Left lung (tissue), 10 donors: ENCODE measurements around the gene DCTD. TPM values are rescaled to one million over a fixed set of nuclear protein-coding genes. Genes with fewer than 3 reads are reported as not detected.

Experiments
- ATAC-seq: fragments of 200-7000 bp; cut with Tn5 transposase; one replicate; pipeline ENCODE4 v1.9.1; 2020; ENCODE audit warnings: moderate library complexity
- DNase-seq, 4 donors: peaks; one replicate each; pipeline ENCODE4 v3.0.0-alpha.2; 2013 to 2020
- H3K27ac ChIP-seq, 2 donors: fragments of 200-600 bp; sonication (generic) in 1 of 2; one replicate each; pipeline versions ENCODE4 v1.5.0 to v1.8.0; 2020 to 2021
- H3K27me3 ChIP-seq, 2 donors: fragments of 200-600 bp; sonication (generic) in 1 of 2; one replicate each; pipeline versions ENCODE4 v1.5.0 to v1.8.0; 2020 to 2021
- H3K36me3 ChIP-seq, 2 donors: fragments of 200-600 bp; sonication (generic) in 1 of 2; one replicate each; pipeline versions ENCODE4 v1.5.0 to v1.8.0; 2020 to 2021
- H3K4me1 ChIP-seq, 2 donors: fragments of 200-600 bp; one replicate each; pipeline ENCODE4 v1.8.0; 2021
- H3K4me3 ChIP-seq, 2 donors: fragments of 200-600 bp; sonication (generic) in 1 of 2; one replicate each; pipeline versions ENCODE4 v1.5.0 to v1.8.0; 2020 to 2021; ENCODE audit warnings: mild to moderate bottlenecking in 1 of 2
- H3K9me3 ChIP-seq, 2 donors: fragments of 200-600 bp; sonication (generic) in 1 of 2; one replicate each; pipeline versions ENCODE4 v1.5.0 to v1.8.0; 2020 to 2021
- intact Hi-C, 2 donors: fragments of 100-400 bp; cut with DNase I; formaldehyde crosslinking; loops; one replicate each; pipeline versions ENCODE4 v1.11.2 to v1.14.2; 2022
- polyA plus RNA-seq, 6 donors: library from polyadenylated mRNA; unstranded; fragments of 120-200 nt; gene quantifications; one replicate each; pipeline ENCODE4 v1.2.1, GENCODE V29; 2013; ENCODE audit not compliant: insufficient read length in 6 of 6
- total RNA-seq, 2 donors: library from RNA; stranded (reverse); fragmentation: NEBNext Ultra II Directional; extraction: Animal tissue kit (Norgen Biotek cat#: 25700); gene quantifications; one replicate each; pipeline ENCODE4 v1.2.1, GENCODE V29; 2021
- TF ChIP-seq, protein P1 (sequence below), 2 donors: fragments of 200-600 bp; sonication (generic) in 1 of 2; IDR thresholded peaks; one replicate each; pipeline versions ENCODE4 v1.5.0 to v1.8.0; 2021; ENCODE audit warnings: antibody characterized with exemption in 2 of 2
- donor health status: DM: no; HTN: yes; CAD: no.
- donor health status: DM: no; HTN: no; CAD: no.

Gene DCTD
- total and polyA plus RNA-seq, 8 donors, result 83.4 to 116 (median 105) TPM

DNA sequence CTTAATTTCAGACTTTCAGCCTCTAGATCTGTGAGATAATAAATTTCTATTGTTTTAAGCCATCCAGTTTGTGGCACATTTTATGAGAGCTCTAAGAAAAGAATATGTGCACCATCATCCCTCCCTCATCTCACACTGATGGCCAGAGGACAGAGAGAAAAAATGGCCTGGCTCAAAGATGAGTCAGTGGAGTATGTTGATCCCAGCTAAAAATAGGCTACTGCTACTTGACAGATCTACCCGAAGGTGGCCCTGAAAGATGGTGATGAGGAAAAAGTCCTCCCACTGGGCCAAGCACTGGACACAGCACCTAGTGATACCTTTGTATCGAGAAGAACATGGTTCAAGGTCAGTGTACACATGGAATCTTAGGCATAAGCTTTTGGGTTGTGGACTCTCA, 38.2 kb upstream of the DCTD start:
- H3K9me3 ChIP-seq, result peaks cover 0 to 4% of the 10 kb centered on the region in 2 donors
- intact Hi-C loops, result no loop called here
- no peak for ATAC-seq

DNA sequence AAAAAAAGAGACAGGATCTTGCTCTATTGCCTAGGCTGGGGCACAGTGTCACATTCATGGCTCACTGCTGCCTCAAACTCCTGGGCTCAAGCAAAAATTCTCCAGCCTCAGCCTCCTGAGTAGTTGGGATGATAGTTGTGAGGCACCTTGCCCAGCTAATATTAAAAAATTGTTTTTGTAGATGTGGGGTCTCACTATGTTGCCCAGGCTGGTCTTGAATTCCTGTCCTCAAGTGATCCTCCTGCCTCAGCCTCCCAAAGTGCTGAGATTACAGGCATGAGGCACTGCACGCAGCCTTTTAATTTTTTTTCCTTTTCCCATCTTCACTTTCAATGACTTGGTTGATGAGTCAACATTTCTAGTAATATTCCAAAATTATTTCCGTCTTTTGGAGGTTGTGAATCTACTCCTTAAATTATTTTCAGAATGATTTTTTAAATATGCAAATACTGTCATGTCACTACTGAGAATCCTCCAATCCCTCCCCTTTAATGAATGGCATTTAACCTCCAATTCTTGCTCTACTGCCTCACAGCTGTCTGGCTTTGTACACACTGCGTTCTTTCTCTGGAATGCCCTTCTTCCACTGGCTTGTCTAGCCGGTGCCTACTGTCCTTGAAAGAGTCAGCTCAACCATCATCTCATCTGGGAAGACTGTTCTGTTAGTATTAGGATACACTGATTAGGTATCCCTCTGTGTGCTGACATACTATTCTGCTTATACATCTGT, 27.5 kb upstream of the DCTD start:
- no peaks in the 10 kb centered on the region for H3K9me3 ChIP-seq
- H3K27ac ChIP-seq, result no peak overlapping the region
- H3K27me3 ChIP-seq, result no peaks in the 10 kb centered on the region
- DNase-seq, result no peak
- no peaks in the 10 kb centered on the region for H3K36me3 ChIP-seq
- intact Hi-C loops, result loop anchor here in 1 of 2 donors (5.0 kb wide), 1 partner anchor 323 kb away; no protein-coding TSS in a partner anchor
- no peak for ATAC-seq
- TF ChIP-seq, protein P1, sequence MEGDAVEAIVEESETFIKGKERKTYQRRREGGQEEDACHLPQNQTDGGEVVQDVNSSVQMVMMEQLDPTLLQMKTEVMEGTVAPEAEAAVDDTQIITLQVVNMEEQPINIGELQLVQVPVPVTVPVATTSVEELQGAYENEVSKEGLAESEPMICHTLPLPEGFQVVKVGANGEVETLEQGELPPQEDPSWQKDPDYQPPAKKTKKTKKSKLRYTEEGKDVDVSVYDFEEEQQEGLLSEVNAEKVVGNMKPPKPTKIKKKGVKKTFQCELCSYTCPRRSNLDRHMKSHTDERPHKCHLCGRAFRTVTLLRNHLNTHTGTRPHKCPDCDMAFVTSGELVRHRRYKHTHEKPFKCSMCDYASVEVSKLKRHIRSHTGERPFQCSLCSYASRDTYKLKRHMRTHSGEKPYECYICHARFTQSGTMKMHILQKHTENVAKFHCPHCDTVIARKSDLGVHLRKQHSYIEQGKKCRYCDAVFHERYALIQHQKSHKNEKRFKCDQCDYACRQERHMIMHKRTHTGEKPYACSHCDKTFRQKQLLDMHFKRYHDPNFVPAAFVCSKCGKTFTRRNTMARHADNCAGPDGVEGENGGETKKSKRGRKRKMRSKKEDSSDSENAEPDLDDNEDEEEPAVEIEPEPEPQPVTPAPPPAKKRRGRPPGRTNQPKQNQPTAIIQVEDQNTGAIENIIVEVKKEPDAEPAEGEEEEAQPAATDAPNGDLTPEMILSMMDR (IDR thresholded peaks at IDR 0.05), result no peak
- no peaks in the 10 kb centered on the region for H3K4me1 ChIP-seq
- no peak overlapping the region for H3K4me3 ChIP-seq

More for the DNA sequence above, 38.2 kb upstream of the DCTD start:
- Histone ChIP-seq H3K4me1 (no peaks in the 10 kb centered on the region), H3K36me3 (no peaks in the 10 kb centered on the region), H3K4me3 (no peak overlapping the region), H3K27ac (no peak overlapping the region), H3K27me3 (no peaks in the 10 kb centered on the region)
- DNase-seq, result no peak
- TF ChIP-seq, protein P1 (IDR thresholded peaks at IDR 0.05), result no peak

DNA sequence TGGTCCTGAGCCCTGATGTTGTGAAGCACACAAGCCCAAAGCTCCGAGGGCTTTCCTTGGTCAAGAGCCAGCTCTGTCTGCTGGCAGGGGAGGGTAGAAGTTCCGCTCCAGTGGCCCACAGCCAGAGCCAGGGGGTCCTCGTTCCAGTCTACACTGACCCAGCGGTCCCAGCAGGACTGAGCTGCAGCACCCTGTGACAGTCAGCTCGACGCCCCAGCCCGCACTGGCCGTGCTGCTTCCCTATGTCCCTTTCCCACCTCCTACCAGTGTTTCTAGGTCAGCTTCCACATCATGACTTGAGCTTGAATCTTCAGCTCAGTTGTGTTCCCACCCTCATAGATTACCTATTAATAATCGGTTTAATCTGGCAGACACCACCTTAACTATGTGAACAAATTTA, 22.5 kb upstream of the DCTD start:
- TF ChIP-seq, protein P1 (IDR thresholded peaks at IDR 0.05), result no peak
- no peaks in the 10 kb centered on the region for H3K27me3 ChIP-seq
- DNase-seq (peak in 1 of 4 donors; percentile 74), ATAC-seq (no peak)
- no peaks in the 10 kb centered on the region for H3K9me3 ChIP-seq
- intact Hi-C loops, result loop anchor here (5.0 to 10.0 kb wide), 3 partner anchors 133 to 328 kb away; no protein-coding TSS in a partner anchor
- peaks cover 0 to 2% of the 10 kb centered on the region in 2 donors for H3K4me1 ChIP-seq
- no peak overlapping the region for H3K4me3 ChIP-seq
- no peak overlapping the region for H3K27ac ChIP-seq
- no peaks in the 10 kb centered on the region for H3K36me3 ChIP-seq

DNA sequence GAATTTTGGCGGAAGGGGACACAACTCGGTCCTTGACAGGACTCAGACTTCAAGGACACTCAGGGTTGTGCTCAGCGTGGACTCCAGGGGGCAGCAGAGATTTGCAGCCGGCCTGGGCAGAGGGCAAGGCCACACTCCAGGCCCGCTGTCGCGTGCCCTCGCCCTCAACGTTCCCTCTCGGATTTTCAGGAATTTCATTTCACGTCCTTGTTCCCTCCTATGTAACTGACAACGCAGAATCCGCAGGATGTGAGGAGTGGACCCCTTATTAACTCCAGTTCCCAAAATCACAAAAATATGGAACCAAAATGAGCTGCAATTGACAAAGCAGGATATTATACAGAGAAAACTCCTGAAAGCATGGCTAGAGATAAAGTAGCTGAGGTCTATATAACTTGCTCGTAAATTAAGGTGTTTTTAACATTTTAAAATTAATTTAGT, 21.0 kb upstream of the DCTD start:
- DNase-seq (peak; percentile 55 to 91 (median 66)), ATAC-seq (peak; percentile 100)
- Histone ChIP-seq H3K27me3 (no peaks in the 10 kb centered on the region), H3K27ac (no peak overlapping the region), H3K36me3 (no peaks in the 10 kb centered on the region), H3K9me3 (no peaks in the 10 kb centered on the region), H3K4me1 (peaks cover 0 to 2% of the 10 kb centered on the region in 2 donors), H3K4me3 (no peak overlapping the region)
- intact Hi-C loops, result loop anchor here (5.0 to 10.0 kb wide), 2 partner anchors 134 to 317 kb away; no protein-coding TSS in a partner anchor
- TF ChIP-seq, protein P1 (IDR thresholded peaks at IDR 0.05), result peak; percentile 89 to 94
